GM23338 (cell line): ENCODE results near the gene ZNF234. TPM values are rescaled to one million over a fixed set of nuclear protein-coding genes. Genes with fewer than 3 reads are reported as not detected.

Experiments
- ATAC-seq: fragments of 200-7000 bp; cut with Tn5 transposase; 3 replicates; pipeline ENCODE4 v1.9.1; 2020
- DNase-seq: peaks from one replicate; pipeline ENCODE4 v3.0.0-alpha.2; 2015; ENCODE audit warnings: low spot score
- H2AFZ ChIP-seq: fragments of 200-600 bp; sonication (generic); 2 replicates; pipeline ENCODE4 v1.8.0; 2016; ENCODE audit warnings: antibody characterized with exemption, mild to moderate bottlenecking, moderate library complexity
- H3F3A ChIP-seq: fragments of 200-600 bp; sonication (generic); replicated peaks from 2 replicates; pipeline ENCODE4 v1.8.0; 2017; ENCODE audit warnings: antibody characterized with exemption, mixed run types, low read depth
- H3K27ac ChIP-seq: fragments of 200-600 bp; sonication (generic); 2 replicates; pipeline ENCODE4 v1.6.1; 2016; ENCODE audit warnings: low read depth
- H3K27me3 ChIP-seq: fragments of 200-600 bp; sonication (generic); 2 replicates; pipeline ENCODE4 v1.8.0; 2016; ENCODE audit warnings: mild to moderate bottlenecking, mixed run types, moderate library complexity; ENCODE audit not compliant: insufficient read depth
- H3K36me3 ChIP-seq: fragments of 200-600 bp; sonication (generic); 2 replicates; pipeline ENCODE4 v1.8.0; 2016; ENCODE audit warnings: mild to moderate bottlenecking; ENCODE audit not compliant: insufficient read depth
- H3K4me1 ChIP-seq: fragments of 200-600 bp; sonication (generic); 2 replicates; pipeline ENCODE4 v1.8.0; 2016; ENCODE audit warnings: mild to moderate bottlenecking, moderate library complexity; ENCODE audit not compliant: insufficient read depth
- H3K4me2 ChIP-seq: fragments of 200-600 bp; sonication (generic); 2 replicates; pipeline ENCODE4 v1.7.1; 2017; ENCODE audit warnings: mixed run types
- H3K4me3 ChIP-seq: fragments of 200-600 bp; sonication (generic); 2 replicates; pipeline ENCODE4 v1.6.1; 2016; ENCODE audit warnings: mixed run types
- H3K79me2 ChIP-seq: fragments of 200-600 bp; sonication (generic); replicated peaks from 2 replicates; pipeline ENCODE4 v1.8.0; 2017; ENCODE audit warnings: mild to moderate bottlenecking; ENCODE audit not compliant: insufficient read depth
- H3K9me2 ChIP-seq: fragments of 200-600 bp; sonication (generic); 2 replicates; pipeline ENCODE4 v1.8.0; 2017; ENCODE audit not compliant: insufficient read depth
- H4K20me1 ChIP-seq: fragments of 200-600 bp; sonication (generic); replicated peaks from 2 replicates; pipeline ENCODE4 v1.8.0; 2017; ENCODE audit warnings: mild to moderate bottlenecking; ENCODE audit not compliant: insufficient read depth
- H3K27ac Mint-ChIP-seq: 2 replicates; pipeline ENCODE4 v1.8.0; 2020; ENCODE audit warnings: inconsistent platforms, mild to moderate bottlenecking, moderate library complexity, mixed read lengths
- H3K27me3 Mint-ChIP-seq: 3 replicates; pipeline ENCODE4 v1.8.0; 2022; ENCODE audit warnings: low read depth, mild to moderate bottlenecking, moderate library complexity, mixed read lengths, inconsistent platforms; ENCODE audit not compliant: insufficient read depth, poor library complexity
- H3K36me3 Mint-ChIP-seq: 3 replicates; pipeline ENCODE4 v1.8.0; 2021; ENCODE audit warnings: low read depth, mild to moderate bottlenecking, inconsistent platforms, moderate library complexity, mixed read lengths
- H3K4me1 Mint-ChIP-seq: 3 replicates; pipeline ENCODE4 v1.8.0; 2020; ENCODE audit warnings: mild to moderate bottlenecking, inconsistent platforms, mixed read lengths
- H3K4me3 Mint-ChIP-seq: 3 replicates; pipeline ENCODE4 v1.8.0; 2021; ENCODE audit warnings: moderate library complexity, mild to moderate bottlenecking, inconsistent platforms, mixed read lengths
- H3K9me3 Mint-ChIP-seq: 3 replicates; pipeline ENCODE4 v1.8.0; 2020; ENCODE audit warnings: moderate library complexity, mild to moderate bottlenecking, inconsistent platforms, mixed read lengths
- CREB1 ChIP-seq: fragments of 250-450 bp; sonication (Bioruptor Pico); IDR thresholded peaks from 2 replicates; pipeline ENCODE4 v1.5.0; 2020; ENCODE audit warnings: low read depth, mild to moderate bottlenecking, moderate library complexity
- ETS1 ChIP-seq: IDR thresholded peaks from 2 replicates; pipeline ENCODE4 v1.6.1; 2016; ENCODE audit warnings: antibody characterized with exemption
- EZH2 ChIP-seq: fragments of 200-600 bp; sonication (generic); IDR thresholded peaks from one replicate; pipeline ENCODE4 v1.8.0; 2017; ENCODE audit warnings: antibody characterized with exemption, mild to moderate bottlenecking, low read depth; ENCODE audit not compliant: unreplicated experiment
- EZH2phosphoT487 ChIP-seq: fragments of 200-600 bp; sonication (generic); IDR thresholded peaks from one replicate; pipeline ENCODE4 v1.8.1; 2018; ENCODE audit warnings: antibody characterized with exemption; ENCODE audit not compliant: unreplicated experiment
- JUNB ChIP-seq: IDR thresholded peaks from one replicate; pipeline ENCODE4 v1.6.1; 2016; ENCODE audit warnings: antibody characterized with exemption; ENCODE audit not compliant: unreplicated experiment
- NANOG ChIP-seq: IDR thresholded peaks from 2 replicates; pipeline ENCODE4 v1.6.1; 2016; ENCODE audit warnings: antibody characterized with exemption, borderline replicate concordance
- POLR2AphosphoS5 ChIP-seq: IDR thresholded peaks from 2 replicates; pipeline ENCODE4 v1.6.1; 2016; ENCODE audit warnings: antibody characterized with exemption, low read depth
- REST ChIP-seq: IDR thresholded peaks from one replicate; pipeline ENCODE4 v1.6.1; 2018; ENCODE audit warnings: antibody characterized with exemption; ENCODE audit not compliant: unreplicated experiment
- STAT1 ChIP-seq: IDR thresholded peaks from one replicate; pipeline ENCODE4 v1.6.1; 2016; ENCODE audit warnings: antibody characterized with exemption; ENCODE audit not compliant: unreplicated experiment
- ZNF114 ChIP-seq: fragments of 250-450 bp; sonication (Bioruptor Pico); IDR thresholded peaks from 2 replicates; pipeline ENCODE4 v1.5.0; 2020; ENCODE audit warnings: mild to moderate bottlenecking, moderate library complexity
- ZNF331 ChIP-seq: fragments of 250-450 bp; sonication (Bioruptor Pico); IDR thresholded peaks from 2 replicates; pipeline ENCODE4 v1.5.0; 2020; ENCODE audit warnings: low read depth, mild to moderate bottlenecking, moderate library complexity
- polyA plus RNA-seq: library from polyadenylated mRNA; unstranded; fragments of >200 nt; fragmentation: Nextera tagmentation; extraction: Ambion mirVana; gene quantifications from 2 replicates; pipeline ENCODE4 v1.2.1, GENCODE V29; 2016
- total RNA-seq: library from RNA; depleted of rRNA; stranded (reverse); fragments of >200 nt; shearing (Covaris generic); gene quantifications from 2 replicates; pipeline ENCODE4 v1.2.3, GENCODE V29; 2014
- TF ChIP-seq, protein P1 (sequence below), 2 experiments: fragments of 200-600 bp in 1 of 2; sonication (generic) in 1 of 2; conservative IDR thresholded peaks; 2 replicates each; pipeline versions ENCODE4 v1.5.1 to v1.6.1; 2016 to 2017; ENCODE audit warnings: antibody characterized with exemption in 2 of 2, low read depth in 2 of 2, mild to moderate bottlenecking in 2 of 2, moderate library complexity in 1 of 2
- TF ChIP-seq, protein P2 (sequence below): fragments of 250-450 bp; sonication (Bioruptor Pico); IDR thresholded peaks from 2 replicates; pipeline ENCODE4 v1.5.0; 2020; ENCODE audit warnings: mild to moderate bottlenecking, moderate library complexity

ZNF234 gene
- total and polyA plus RNA-seq, 2 experiments from 2014 or later = 3.7 to 8.3 TPM

- H4K20me1 ChIP-seq = no peaks in the 10 kb centered on the region
- Mint-ChIP-seq H3K4me1 (no peaks in the 10 kb centered on the region), H3K9me3 (peaks cover 21% of the 10 kb centered on the region), H3K4me3 (peak overlapping the region; percentile 87), H3K27me3 (no peaks in the 10 kb centered on the region), H3K36me3 (peaks cover 6% of the 10 kb centered on the region), H3K27ac (peak overlapping the region; percentile 76)
- H3K4me1 ChIP-seq = peaks cover 6% of the 10 kb centered on the region
- H3K27ac ChIP-seq = no peak overlapping the region
- H3F3A ChIP-seq = no peaks in the 10 kb centered on the region
- TF ChIP-seq, protein P1, sequence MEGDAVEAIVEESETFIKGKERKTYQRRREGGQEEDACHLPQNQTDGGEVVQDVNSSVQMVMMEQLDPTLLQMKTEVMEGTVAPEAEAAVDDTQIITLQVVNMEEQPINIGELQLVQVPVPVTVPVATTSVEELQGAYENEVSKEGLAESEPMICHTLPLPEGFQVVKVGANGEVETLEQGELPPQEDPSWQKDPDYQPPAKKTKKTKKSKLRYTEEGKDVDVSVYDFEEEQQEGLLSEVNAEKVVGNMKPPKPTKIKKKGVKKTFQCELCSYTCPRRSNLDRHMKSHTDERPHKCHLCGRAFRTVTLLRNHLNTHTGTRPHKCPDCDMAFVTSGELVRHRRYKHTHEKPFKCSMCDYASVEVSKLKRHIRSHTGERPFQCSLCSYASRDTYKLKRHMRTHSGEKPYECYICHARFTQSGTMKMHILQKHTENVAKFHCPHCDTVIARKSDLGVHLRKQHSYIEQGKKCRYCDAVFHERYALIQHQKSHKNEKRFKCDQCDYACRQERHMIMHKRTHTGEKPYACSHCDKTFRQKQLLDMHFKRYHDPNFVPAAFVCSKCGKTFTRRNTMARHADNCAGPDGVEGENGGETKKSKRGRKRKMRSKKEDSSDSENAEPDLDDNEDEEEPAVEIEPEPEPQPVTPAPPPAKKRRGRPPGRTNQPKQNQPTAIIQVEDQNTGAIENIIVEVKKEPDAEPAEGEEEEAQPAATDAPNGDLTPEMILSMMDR (conservative IDR thresholded peaks at IDR 0.05; ENCODE audit: low read depth in 2 of 2) = no peak
- no peak for TF ChIP-seq JUNB
- TF ChIP-seq NANOG = no peak
- TF ChIP-seq, protein P2, sequence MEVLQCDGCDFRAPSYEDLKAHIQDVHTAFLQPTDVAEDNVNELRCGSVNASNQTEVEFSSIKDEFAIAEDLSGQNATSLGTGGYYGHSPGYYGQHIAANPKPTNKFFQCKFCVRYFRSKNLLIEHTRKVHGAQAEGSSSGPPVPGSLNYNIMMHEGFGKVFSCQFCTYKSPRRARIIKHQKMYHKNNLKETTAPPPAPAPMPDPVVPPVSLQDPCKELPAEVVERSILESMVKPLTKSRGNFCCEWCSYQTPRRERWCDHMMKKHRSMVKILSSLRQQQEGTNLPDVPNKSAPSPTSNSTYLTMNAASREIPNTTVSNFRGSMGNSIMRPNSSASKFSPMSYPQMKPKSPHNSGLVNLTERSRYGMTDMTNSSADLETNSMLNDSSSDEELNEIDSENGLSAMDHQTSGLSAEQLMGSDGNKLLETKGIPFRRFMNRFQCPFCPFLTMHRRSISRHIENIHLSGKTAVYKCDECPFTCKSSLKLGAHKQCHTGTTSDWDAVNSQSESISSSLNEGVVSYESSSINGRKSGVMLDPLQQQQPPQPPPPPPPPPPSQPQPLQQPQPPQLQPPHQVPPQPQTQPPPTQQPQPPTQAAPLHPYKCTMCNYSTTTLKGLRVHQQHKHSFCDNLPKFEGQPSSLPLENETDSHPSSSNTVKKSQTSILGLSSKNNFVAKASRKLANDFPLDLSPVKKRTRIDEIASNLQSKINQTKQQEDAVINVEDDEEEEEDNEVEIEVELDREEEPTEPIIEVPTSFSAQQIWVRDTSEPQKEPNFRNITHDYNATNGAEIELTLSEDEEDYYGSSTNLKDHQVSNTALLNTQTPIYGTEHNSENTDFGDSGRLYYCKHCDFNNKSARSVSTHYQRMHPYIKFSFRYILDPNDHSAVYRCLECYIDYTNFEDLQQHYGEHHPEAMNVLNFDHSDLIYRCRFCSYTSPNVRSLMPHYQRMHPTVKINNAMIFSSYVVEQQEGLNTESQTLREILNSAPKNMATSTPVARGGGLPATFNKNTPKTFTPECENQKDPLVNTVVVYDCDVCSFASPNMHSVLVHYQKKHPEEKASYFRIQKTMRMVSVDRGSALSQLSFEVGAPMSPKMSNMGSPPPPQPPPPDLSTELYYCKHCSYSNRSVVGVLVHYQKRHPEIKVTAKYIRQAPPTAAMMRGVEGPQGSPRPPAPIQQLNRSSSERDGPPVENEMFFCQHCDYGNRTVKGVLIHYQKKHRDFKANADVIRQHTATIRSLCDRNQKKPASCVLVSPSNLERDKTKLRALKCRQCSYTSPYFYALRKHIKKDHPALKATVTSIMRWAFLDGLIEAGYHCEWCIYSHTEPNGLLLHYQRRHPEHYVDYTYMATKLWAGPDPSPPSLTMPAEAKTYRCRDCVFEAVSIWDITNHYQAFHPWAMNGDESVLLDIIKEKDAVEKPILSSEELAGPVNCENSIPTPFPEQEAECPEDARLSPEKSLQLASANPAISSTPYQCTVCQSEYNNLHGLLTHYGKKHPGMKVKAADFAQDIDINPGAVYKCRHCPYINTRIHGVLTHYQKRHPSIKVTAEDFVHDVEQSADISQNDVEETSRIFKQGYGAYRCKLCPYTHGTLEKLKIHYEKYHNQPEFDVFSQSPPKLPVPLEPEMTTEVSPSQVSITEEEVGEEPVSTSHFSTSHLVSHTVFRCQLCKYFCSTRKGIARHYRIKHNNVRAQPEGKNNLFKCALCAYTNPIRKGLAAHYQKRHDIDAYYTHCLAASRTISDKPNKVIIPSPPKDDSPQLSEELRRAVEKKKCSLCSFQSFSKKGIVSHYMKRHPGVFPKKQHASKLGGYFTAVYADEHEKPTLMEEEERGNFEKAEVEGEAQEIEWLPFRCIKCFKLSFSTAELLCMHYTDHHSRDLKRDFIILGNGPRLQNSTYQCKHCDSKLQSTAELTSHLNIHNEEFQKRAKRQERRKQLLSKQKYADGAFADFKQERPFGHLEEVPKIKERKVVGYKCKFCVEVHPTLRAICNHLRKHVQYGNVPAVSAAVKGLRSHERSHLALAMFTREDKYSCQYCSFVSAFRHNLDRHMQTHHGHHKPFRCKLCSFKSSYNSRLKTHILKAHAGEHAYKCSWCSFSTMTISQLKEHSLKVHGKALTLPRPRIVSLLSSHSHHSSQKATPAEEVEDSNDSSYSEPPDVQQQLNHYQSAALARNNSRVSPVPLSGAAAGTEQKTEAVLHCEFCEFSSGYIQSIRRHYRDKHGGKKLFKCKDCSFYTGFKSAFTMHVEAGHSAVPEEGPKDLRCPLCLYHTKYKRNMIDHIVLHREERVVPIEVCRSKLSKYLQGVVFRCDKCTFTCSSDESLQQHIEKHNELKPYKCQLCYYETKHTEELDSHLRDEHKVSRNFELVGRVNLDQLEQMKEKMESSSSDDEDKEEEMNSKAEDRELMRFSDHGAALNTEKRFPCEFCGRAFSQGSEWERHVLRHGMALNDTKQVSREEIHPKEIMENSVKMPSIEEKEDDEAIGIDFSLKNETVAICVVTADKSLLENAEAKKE (CRISPR knock-in tag) = no peak
- no peak for TF ChIP-seq REST
- peak; percentile 55 for TF ChIP-seq POLR2AphosphoS5
- TF ChIP-seq STAT1 = no peak
- TF ChIP-seq CREB1 (CRISPR knock-in tag) = no peak
- TF ChIP-seq ETS1 = peak; percentile 96
- TF ChIP-seq EZH2phosphoT487 = no peak
- no peak for TF ChIP-seq ZNF114 (CRISPR knock-in tag)
- TF ChIP-seq ZNF331 (CRISPR knock-in tag) = no peak
- no peak for TF ChIP-seq EZH2
- peaks cover 6% of the 10 kb centered on the region; the same call in 1 of the 2 replicates for H3K27me3 ChIP-seq
- peak; percentile 96 for ATAC-seq
- peak overlapping the region; percentile 78 for H3K4me2 ChIP-seq
- H3K36me3 ChIP-seq = peaks cover 3% of the 10 kb centered on the region; the same call in 1 of the 2 replicates
- H2AFZ ChIP-seq = peak overlapping the region; percentile 90
- H3K9me2 ChIP-seq = peaks cover 8% of the 10 kb centered on the region; the same call in 1 of the 2 replicates
- DNase-seq = peak; percentile 98
- H3K4me3 ChIP-seq = peak overlapping the region; percentile 55
- no peaks in the 10 kb centered on the region for H3K79me2 ChIP-seq
Measured at GRCh38 chr19:44207126-44207803, 65.9 kb downstream of the ZNF234 start.
